Activated CD8-positive, alpha-beta memory T cell treated with anti-CD3 and anti-CD28 coated beads, Interleukin-2, amount 50 U/mL, for 24 hours (primary cell): Measurements from ENCODE around the gene SLC9A2.

Experiments used
- DNase-seq: peaks from one replicate; pipeline ENCODE4 v3.0.0-alpha.2; 2020; ENCODE audit errors: extremely low read depth

SLC9A2 gene

GRCh38 chr2:102618452-102619413 lies 620 bp upstream of the SLC9A2 start:
- no peak for DNase-seq

GRCh38 chr2:102620332-102620731 lies 979 bp downstream of the SLC9A2 start:
- DNase-seq, result no peak

- no peak for DNase-seq
Measured at GRCh38 chr2:102621630-102622029, 2.3 kb downstream of the SLC9A2 start.

- no peak for DNase-seq
Measured at GRCh38 chr2:102622646-102623045, 3.3 kb downstream of the SLC9A2 start.

GRCh38 chr2:102630458-102630857 lies 11.1 kb downstream of the SLC9A2 start:
- no peak for DNase-seq

GRCh38 chr2:102632380-102633175 lies 13.2 kb downstream of the SLC9A2 start:
- no peak for DNase-seq

- no peak for DNase-seq
Measured at GRCh38 chr2:102634831-102635241, 15.5 kb downstream of the SLC9A2 start.

GRCh38 chr2:102635317-102635716 lies 16.0 kb downstream of the SLC9A2 start:
- DNase-seq, result no peak

- no peak for DNase-seq
Measured at GRCh38 chr2:102636283-102636907, 17.0 kb downstream of the SLC9A2 start.

- DNase-seq, result no peak
Measured at GRCh38 chr2:102637358-102637757, 18.0 kb downstream of the SLC9A2 start.

- no peak for DNase-seq
Measured at GRCh38 chr2:102639429-102639828, 20.1 kb downstream of the SLC9A2 start.

- no peak for DNase-seq
Measured at GRCh38 chr2:102652126-102652525, 32.8 kb downstream of the SLC9A2 start.

- DNase-seq, result no peak
Measured at GRCh38 chr2:102657770-102658169, 38.4 kb downstream of the SLC9A2 start.

- DNase-seq, result no peak
Measured at GRCh38 chr2:102660070-102660469, 40.7 kb downstream of the SLC9A2 start.

- no peak for DNase-seq
Measured at GRCh38 chr2:102660574-102660973, 41.2 kb downstream of the SLC9A2 start.

GRCh38 chr2:102661846-102662245 lies 42.5 kb downstream of the SLC9A2 start:
- DNase-seq, result no peak

GRCh38 chr2:102662833-102663232 lies 43.5 kb downstream of the SLC9A2 start:
- DNase-seq, result no peak

GRCh38 chr2:102663381-102663780 lies 44.0 kb downstream of the SLC9A2 start:
- DNase-seq, result no peak

- peak; percentile 23 for DNase-seq
Measured at GRCh38 chr2:102664471-102664909, 45.1 kb downstream of the SLC9A2 start.

GRCh38 chr2:102667072-102667471 lies 47.7 kb downstream of the SLC9A2 start:
- no peak for DNase-seq

- no peak for DNase-seq
Measured at GRCh38 chr2:102668171-102668570, 48.8 kb downstream of the SLC9A2 start.

GRCh38 chr2:102669401-102669800 lies 50.0 kb downstream of the SLC9A2 start:
- DNase-seq, result no peak
